ENCODE measurements around the gene CDH5.

GRCh38 chr16:66426112-66427035 lies 59.9 kb downstream of the CDH5 start:
- TF ChIP-seq REST (IDR thresholded peaks at IDR 0.05; ENCODE audit: insufficient read depth in 1 of 2, low read depth in 2 of 2, low read length in 2 of 2): no peak
- TF ChIP-seq TAF1 (IDR thresholded peaks at IDR 0.05; ENCODE audit: borderline replicate concordance, insufficient read depth, low read length): no peak
- no peak for TF ChIP-seq POLR2AphosphoS5 (IDR thresholded peaks at IDR 0.05; ENCODE audit: low read depth, low read length)
- no peak for TF ChIP-seq SIN3A (IDR thresholded peaks at IDR 0.05; ENCODE audit: borderline replicate concordance, insufficient read depth, low read length)
- no peak for TF ChIP-seq FOXP2 (optimal IDR thresholded peaks at IDR 0.05; ENCODE audit: borderline replicate concordance, extremely low read depth, extremely low read length, insufficient read depth)

Measured in PFSK-1 (cell line).